Measurements from ENCODE around the gene APBA2. TPM values are rescaled to one million over a fixed set of nuclear protein-coding genes. Genes with fewer than 3 reads are reported as not detected.

Gene APBA2
- total RNA-seq, 1 experiment from 2014 or later = 12.9 TPM

DNA sequence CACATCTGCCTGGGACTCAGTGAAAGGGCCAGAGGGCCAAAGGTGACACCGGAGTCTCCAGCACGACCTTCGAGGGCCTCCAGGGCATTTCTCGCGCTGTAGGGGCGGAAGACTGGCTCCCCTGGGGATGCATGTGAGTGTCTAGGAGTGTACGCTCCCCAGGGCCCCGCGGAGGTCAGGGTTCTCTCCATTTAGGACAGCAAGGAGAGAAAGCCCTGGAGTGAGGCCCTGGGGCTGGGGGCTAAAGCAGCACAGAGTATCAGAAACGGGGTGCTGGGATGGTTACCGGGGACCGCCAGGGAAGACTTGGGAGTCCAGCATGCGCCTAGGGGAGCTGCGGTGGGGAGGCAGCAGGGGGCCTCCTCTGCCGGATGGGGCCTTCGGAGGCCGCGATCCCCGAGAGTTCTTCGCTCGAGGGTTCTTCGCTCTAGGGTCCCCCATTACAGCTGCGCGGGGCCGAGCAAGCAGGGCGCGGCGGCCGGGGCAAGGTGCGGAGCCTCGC lies 595 bp upstream of the APBA2 start:
- TF ChIP-seq EZH2 (IDR thresholded peaks at IDR 0.05; ENCODE audit: borderline replicate concordance, low read depth, low read length, poor library complexity, severe bottlenecking) (no peak), CTCF (conservative IDR thresholded peaks at IDR 0.05; ENCODE audit: low read depth, low read length) (no peak)
- Histone ChIP-seq H3K4me1 (ENCODE audit: insufficient read depth, low read length, poor library complexity, severe bottlenecking) (peaks cover 7% of the 10 kb centered on the region), H3K4me3 (ENCODE audit: low read depth, low read length, poor library complexity, severe bottlenecking) (peak overlapping the region; percentile 54), H3K36me3 (ENCODE audit: insufficient read depth, low read length, poor library complexity, severe bottlenecking) (no peaks in the 10 kb centered on the region), H3K9me3 (ENCODE audit: low read depth, low read length, poor library complexity, severe bottlenecking) (no peaks in the 10 kb centered on the region), H3K27ac (ENCODE audit: low read depth, low read length, poor library complexity, severe bottlenecking) (peak overlapping the region; percentile 37), H3K27me3 (replicated peaks; ENCODE audit: insufficient read depth, low read depth, low read length, poor library complexity) (no peaks in the 10 kb centered on the region)
- no TSS peak for BruUV-seq (replicated peaks)
- POLR2A ChIA-PET (ENCODE audit: low non-redundant PET) = no interaction called here
- no peak for DNase-seq (ENCODE audit: low spot score)
- CTCF ChIA-PET = no interaction called here
- intact Hi-C loops (cut with micrococcal nuclease; ENCODE audit: unreplicated experiment) = no loop called here

- no peaks in the 10 kb centered on the region for H3K27me3 ChIP-seq (replicated peaks; ENCODE audit: insufficient read depth, low read depth, low read length, poor library complexity)
- peak overlapping the region; percentile 54 for H3K4me3 ChIP-seq (ENCODE audit: low read depth, low read length, poor library complexity, severe bottlenecking)
- intact Hi-C loops (cut with micrococcal nuclease; ENCODE audit: unreplicated experiment) = no loop called here
- POLR2A ChIA-PET (ENCODE audit: low non-redundant PET) = no interaction called here
- no peak for DNase-seq (ENCODE audit: low spot score)
- CTCF ChIA-PET = no interaction called here
- no peak overlapping the region for H3K27ac ChIP-seq (ENCODE audit: low read depth, low read length, poor library complexity, severe bottlenecking)
- no TSS peak for BruUV-seq (replicated peaks)
- TF ChIP-seq CTCF (conservative IDR thresholded peaks at IDR 0.05; ENCODE audit: low read depth, low read length) (no peak), EZH2 (IDR thresholded peaks at IDR 0.05; ENCODE audit: borderline replicate concordance, low read depth, low read length, poor library complexity, severe bottlenecking) (no peak)
- H3K36me3 ChIP-seq (ENCODE audit: insufficient read depth, low read length, poor library complexity, severe bottlenecking) = no peaks in the 10 kb centered on the region
- H3K4me1 ChIP-seq (ENCODE audit: insufficient read depth, low read length, poor library complexity, severe bottlenecking) = peaks cover 7% of the 10 kb centered on the region
- no peaks in the 10 kb centered on the region for H3K9me3 ChIP-seq (ENCODE audit: low read depth, low read length, poor library complexity, severe bottlenecking)
These were observed 911 bp downstream of the APBA2 start for GRCh38 chr15:28886431-28887338.

DNA sequence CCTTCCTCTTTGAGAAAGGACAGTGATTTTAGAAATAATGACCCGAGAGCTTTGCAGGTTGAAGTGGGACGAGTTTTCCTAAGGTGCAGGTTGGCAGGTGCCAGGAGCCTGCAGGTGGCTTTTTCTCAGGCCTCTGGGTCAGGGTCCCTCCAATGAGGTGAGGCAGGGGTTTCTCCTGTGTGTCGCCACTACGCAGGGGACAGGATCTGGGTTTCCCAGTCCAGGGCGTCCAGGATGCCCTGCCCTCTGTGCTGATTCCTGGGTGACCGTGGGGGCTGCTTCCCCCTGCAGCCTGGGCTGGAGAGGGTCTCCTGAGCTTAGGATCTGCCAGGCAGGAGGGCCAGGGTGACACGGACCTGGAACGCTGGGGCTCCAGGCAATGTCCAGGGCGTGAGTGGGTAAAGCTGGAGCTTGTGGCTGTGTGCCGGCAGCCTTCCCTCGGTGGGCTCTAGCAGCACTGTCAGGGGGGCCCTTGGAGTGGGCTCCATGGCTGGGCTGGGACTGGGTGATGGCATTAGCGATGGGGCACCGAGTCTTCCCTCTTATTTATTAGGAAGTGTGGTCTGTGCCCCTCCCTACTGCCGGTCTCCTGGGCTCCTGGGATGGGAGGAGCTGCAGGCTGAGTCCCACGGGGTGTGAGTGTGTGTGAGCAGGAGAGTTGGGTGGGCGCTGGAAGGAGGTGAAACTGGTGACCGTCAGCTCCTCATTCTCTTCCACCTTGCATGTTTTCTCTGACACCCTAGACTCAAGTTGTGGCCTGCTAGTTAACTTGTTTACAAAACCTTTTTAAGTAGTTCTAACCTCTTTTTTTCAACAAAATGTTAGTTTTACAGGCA lies 1.8 kb downstream of the APBA2 start:
- DNase-seq (ENCODE audit: low spot score) = no peak
- H3K27ac ChIP-seq (ENCODE audit: low read depth, low read length, poor library complexity, severe bottlenecking) = no peak overlapping the region
- peak overlapping the region; percentile 54 for H3K4me3 ChIP-seq (ENCODE audit: low read depth, low read length, poor library complexity, severe bottlenecking)
- ChIA-PET CTCF (no interaction called here), POLR2A (ENCODE audit: low non-redundant PET) (no interaction called here)
- no TSS peak for BruUV-seq (replicated peaks)
- no peak for TF ChIP-seq CTCF (conservative IDR thresholded peaks at IDR 0.05; ENCODE audit: low read depth, low read length)
- TF ChIP-seq EZH2 (IDR thresholded peaks at IDR 0.05; ENCODE audit: borderline replicate concordance, low read depth, low read length, poor library complexity, severe bottlenecking) = no peak
- no peaks in the 10 kb centered on the region for H3K9me3 ChIP-seq (ENCODE audit: low read depth, low read length, poor library complexity, severe bottlenecking)
- intact Hi-C loops (cut with micrococcal nuclease; ENCODE audit: unreplicated experiment) = no loop called here
- no peaks in the 10 kb centered on the region for H3K36me3 ChIP-seq (ENCODE audit: insufficient read depth, low read length, poor library complexity, severe bottlenecking)
- no peaks in the 10 kb centered on the region for H3K27me3 ChIP-seq (replicated peaks; ENCODE audit: insufficient read depth, low read depth, low read length, poor library complexity)
- H3K4me1 ChIP-seq (ENCODE audit: insufficient read depth, low read length, poor library complexity, severe bottlenecking) = peaks cover 7% of the 10 kb centered on the region
